Activated CD8-positive, alpha-beta memory T cell treated with anti-CD3 and anti-CD28 coated beads, Interleukin-2, amount 10 ng/mL, durations not matched to agents 7 days and 5 days (primary cell): ENCODE data around the gene TRMT61B. TPM values are rescaled to one million over a fixed set of nuclear protein-coding genes. Genes with fewer than 3 reads are reported as not detected.

Experiments
- ATAC-seq: fragments of 150-1000 bp; cut with Tn5 transposase; one replicate; pipeline ENCODE4 v1.10.0; 2021; ENCODE audit warnings: moderate library complexity
- CTCF ChIA-PET: fragments of 350-600 bp; sonication (Branson Sonifier 250); formaldehyde crosslinking; loops from one replicate; lab custom pipeline; 2021; ENCODE audit warnings: antibody characterized with exemption; lab: Charles Lee
- DNase-seq: peaks from one replicate; pipeline ENCODE4 v3.0.0-alpha.2; 2020
- H3K27ac Mint-ChIP-seq: one replicate; pipeline ENCODE4 v1.8.0; 2021; ENCODE audit warnings: mild to moderate bottlenecking, mixed read lengths
- H3K27me3 Mint-ChIP-seq: one replicate; pipeline ENCODE4 v1.8.0; 2021; ENCODE audit warnings: mixed read lengths
- H3K36me3 Mint-ChIP-seq: one replicate; pipeline ENCODE4 v1.8.0; 2021; ENCODE audit warnings: mild to moderate bottlenecking, mixed read lengths
- H3K4me1 Mint-ChIP-seq: one replicate; pipeline ENCODE4 v1.8.0; 2021; ENCODE audit warnings: mixed read lengths
- H3K4me3 Mint-ChIP-seq: one replicate; pipeline ENCODE4 v1.8.0; 2021; ENCODE audit warnings: mild to moderate bottlenecking, moderate library complexity, mixed read lengths
- H3K9me3 Mint-ChIP-seq: one replicate; pipeline ENCODE4 v1.8.0; 2022; ENCODE audit warnings: low read depth, mixed read lengths
- total RNA-seq, 2 experiments: library from RNA; stranded (reverse); gene quantifications; one replicate each; pipeline ENCODE4 v1.2.3, GENCODE V29; 2021

TRMT61B gene
- total RNA-seq, 2 experiments from 2014 or later, result 17.4 to 18.8 TPM

DNA sequence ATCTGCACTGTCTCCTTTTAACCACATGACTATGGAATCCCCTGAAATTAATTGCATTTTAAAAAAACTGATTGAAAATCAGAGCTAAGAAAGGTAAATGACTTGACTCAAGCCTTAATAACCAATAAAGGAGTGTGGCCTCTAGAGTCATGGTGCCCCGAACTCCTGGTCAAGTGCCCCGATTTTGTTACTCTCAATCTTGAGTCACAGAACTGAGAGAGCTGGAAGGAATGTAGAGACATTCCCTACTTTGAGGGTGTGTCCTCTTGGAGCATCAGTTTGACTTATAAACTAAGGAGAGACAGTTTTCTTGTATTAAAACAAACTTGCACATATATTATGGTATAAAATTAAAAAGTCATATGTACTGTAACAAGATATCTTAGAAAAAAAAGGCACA lies 26.8 kb upstream of the TRMT61B start:
- CTCF ChIA-PET, result interaction anchor here (1.5 to 2.1 kb wide), 2 partner anchors 12 to 272 kb away, joined by 3 to 7 read pairs; no protein-coding TSS in a partner anchor
- ATAC-seq (no peak), DNase-seq (no peak)
- Mint-ChIP-seq H3K27me3 (no peaks in the 10 kb centered on the region), H3K4me1 (peaks cover 53% of the 10 kb centered on the region), H3K36me3 (peaks cover 11% of the 10 kb centered on the region), H3K4me3 (peak overlapping the region; percentile 97), H3K9me3 (no peaks in the 10 kb centered on the region), H3K27ac (peak overlapping the region; percentile 88)

DNA sequence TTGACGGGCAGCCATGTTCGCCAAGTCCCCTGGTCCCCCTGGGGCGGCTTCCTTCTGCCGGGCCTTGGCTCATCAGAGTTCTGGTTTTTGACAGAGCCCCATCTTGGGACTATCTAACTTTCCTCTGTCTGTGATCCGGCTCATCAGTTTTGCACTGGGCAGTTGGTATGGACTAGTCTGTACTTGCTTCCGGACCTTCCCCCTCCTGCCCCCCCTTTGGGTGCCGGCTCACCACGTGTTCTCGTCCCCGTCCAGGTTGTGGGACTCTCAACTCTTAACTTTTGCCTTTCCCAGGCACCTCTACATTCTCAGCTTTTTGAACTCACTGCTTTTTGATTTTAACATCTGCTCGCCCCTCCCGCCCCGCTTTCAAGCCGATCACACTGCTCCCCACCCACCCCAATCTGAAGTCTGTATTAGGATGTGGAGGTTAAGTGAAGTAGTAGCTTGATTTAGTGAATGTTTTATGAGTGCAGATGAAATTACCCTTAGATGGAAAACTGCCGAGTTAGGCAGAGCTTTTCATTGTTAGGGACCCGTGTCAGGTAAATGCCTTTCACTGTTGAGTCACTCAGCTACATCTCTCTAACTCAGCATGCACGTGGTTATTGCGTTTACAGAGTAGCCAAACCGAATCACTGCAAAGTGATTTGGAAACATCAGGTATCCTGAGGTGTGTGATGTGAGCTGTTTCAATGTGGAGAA lies 25.2 kb upstream of the TRMT61B start:
- DNase-seq, result peak; percentile 67
- Mint-ChIP-seq H3K4me3 (peak overlapping the region; percentile 97), H3K36me3 (peaks cover 11% of the 10 kb centered on the region), H3K27me3 (no peaks in the 10 kb centered on the region), H3K4me1 (peaks cover 43% of the 10 kb centered on the region), H3K27ac (peak overlapping the region; percentile 88), H3K9me3 (no peaks in the 10 kb centered on the region)
- peak; percentile 16 for ATAC-seq
- CTCF ChIA-PET, result interaction anchor here (0.8 to 2.1 kb wide), 8 partner anchors 13 to 329 kb away, joined by 3 to 7 read pairs (median 3); partner anchors contain the start of gene TRMT61B

DNA sequence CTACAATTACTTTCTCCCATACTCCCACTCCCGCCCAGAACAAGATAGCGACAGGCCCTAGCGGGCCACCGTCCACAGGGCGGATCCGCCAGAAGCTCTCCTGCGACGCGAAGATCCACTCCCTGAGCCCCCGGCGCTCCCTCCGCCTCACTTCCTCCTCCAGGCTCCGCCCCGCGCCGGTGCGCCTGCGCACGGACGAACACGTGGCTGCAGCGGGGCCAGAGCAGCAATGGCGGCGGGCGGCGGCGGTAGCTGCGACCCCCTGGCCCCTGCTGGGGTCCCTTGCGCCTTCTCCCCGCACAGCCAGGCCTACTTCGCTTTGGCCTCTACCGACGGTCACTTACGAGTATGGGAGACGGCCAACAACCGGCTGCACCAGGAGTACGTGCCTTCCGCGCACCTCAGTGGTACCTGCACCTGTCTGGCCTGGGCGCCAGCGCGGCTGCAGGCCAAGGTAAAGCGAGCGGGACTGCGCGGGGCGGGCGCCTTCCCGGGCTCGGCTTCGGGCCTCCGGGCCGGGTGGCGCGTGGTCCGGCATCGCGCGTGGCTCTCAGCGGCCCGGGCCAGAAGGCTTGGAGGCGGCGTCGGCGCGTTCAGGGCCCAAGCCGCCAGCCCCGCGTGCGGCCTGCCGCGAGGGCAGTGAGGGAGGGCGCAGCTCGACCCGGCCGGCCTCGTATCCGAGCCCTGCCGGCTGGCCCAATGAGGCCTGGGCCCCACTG lies 24.5 kb upstream of the TRMT61B start, which contains the start of gene WDR43:
Gene WDR43, plus strand, starts transcription at position 198 of the 719 bp plus-strand sequence. Its CDS starts 32 bp downstream, at position 230.
- H3K9me3 Mint-ChIP-seq, result no peaks in the 10 kb centered on the region
- H3K4me3 Mint-ChIP-seq, result peak within 1 kb of the TSS; percentile 97
- H3K27me3 Mint-ChIP-seq, result no peaks in the 10 kb centered on the region
- H3K36me3 Mint-ChIP-seq, result peaks cover 11% of the 10 kb centered on the region
- H3K27ac Mint-ChIP-seq, result peak within 1 kb of the TSS; percentile 88
- CTCF ChIA-PET, result interaction anchor here (0.9 to 1.6 kb wide), 3 partner anchors 24 to 328 kb away, joined by 3 to 7 read pairs (median 3); partner anchors contain the start of gene TRMT61B
- DNase-seq (peak; percentile 99), ATAC-seq (peak; percentile 94)
- H3K4me1 Mint-ChIP-seq, result peaks cover 38% of the 10 kb centered on the region

DNA sequence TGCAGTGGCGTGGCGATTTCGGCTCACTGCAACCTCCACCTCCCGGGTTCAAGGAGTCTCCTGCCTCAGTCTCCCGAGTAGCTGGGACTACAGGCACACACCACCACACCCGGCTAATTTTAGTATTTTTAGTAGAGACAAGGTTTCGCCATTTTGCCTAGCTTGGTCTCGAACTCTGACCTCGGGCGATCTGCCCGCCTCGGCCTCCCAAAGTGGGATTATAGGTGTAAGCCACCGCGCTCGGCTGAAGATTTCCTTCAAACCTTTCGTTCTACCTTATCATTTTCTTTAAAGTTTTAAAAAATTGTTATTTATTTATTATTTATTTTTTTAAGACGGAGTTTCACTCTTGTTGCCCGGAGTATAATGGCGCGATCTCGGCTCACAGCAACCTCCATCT lies 23.4 kb upstream of the TRMT61B start:
- Mint-ChIP-seq H3K27me3 (peaks cover 4% of the 10 kb centered on the region), H3K4me3 (peak overlapping the region; percentile 7), H3K9me3 (no peaks in the 10 kb centered on the region), H3K36me3 (peaks cover 7% of the 10 kb centered on the region), H3K27ac (no peak overlapping the region), H3K4me1 (peaks cover 28% of the 10 kb centered on the region)
- CTCF ChIA-PET, result no interaction called here
- ATAC-seq (no peak), DNase-seq (no peak)

DNA sequence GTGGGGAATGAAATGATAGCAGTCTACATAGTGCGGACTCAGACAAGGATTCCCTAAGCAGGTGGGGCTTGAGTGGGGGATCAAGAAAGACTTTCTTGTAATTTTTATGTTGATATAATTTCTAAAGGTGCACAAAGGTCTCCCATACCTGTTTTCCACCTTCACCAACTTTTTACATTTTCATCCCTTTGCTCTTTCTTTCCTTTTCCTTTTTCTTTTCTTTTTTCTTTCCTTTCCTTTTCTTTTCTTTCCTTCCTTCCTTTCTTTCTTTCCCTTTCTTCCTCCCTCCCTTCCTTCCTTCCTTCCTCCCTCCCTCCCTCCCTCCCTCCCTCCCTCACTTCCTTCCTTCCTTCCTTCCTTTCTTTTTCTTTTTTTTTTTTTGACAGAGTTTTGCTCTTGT lies 10.1 kb upstream of the TRMT61B start:
- H3K4me1 Mint-ChIP-seq, result no peaks in the 10 kb centered on the region
- H3K4me3 Mint-ChIP-seq, result no peak overlapping the region
- no peak overlapping the region for H3K27ac Mint-ChIP-seq
- ATAC-seq (no peak), DNase-seq (no peak)
- H3K9me3 Mint-ChIP-seq, result no peaks in the 10 kb centered on the region
- CTCF ChIA-PET, result no interaction called here
- H3K27me3 Mint-ChIP-seq, result peaks cover 35% of the 10 kb centered on the region
- no peaks in the 10 kb centered on the region for H3K36me3 Mint-ChIP-seq

DNA sequence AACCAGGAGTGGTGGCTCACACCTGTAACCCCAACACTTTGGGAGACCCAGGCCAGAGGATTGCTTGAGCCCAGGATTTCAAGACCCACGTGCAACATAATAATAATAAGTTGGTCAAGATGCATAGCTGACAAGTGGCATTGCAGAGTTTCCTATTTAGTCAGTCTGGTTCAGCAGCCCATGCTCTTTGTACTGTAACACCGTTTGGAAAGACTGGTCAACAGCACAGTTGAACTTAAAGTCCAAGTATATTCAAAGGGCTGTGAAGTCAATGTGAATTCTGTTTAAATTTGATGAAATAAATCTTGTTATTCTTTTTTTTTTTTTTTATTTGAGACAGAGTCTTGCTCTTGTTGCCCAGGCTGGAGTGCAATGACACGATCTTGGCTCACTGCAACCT lies 1.5 kb upstream of the TRMT61B start:
- Mint-ChIP-seq H3K27me3 (peaks cover 19% of the 10 kb centered on the region), H3K27ac (no peak overlapping the region), H3K36me3 (peaks cover 5% of the 10 kb centered on the region), H3K9me3 (no peaks in the 10 kb centered on the region), H3K4me1 (peaks cover 25% of the 10 kb centered on the region), H3K4me3 (peak overlapping the region; percentile 95)
- CTCF ChIA-PET, result no interaction called here
- DNase-seq, result no peak
- no peak for ATAC-seq

DNA sequence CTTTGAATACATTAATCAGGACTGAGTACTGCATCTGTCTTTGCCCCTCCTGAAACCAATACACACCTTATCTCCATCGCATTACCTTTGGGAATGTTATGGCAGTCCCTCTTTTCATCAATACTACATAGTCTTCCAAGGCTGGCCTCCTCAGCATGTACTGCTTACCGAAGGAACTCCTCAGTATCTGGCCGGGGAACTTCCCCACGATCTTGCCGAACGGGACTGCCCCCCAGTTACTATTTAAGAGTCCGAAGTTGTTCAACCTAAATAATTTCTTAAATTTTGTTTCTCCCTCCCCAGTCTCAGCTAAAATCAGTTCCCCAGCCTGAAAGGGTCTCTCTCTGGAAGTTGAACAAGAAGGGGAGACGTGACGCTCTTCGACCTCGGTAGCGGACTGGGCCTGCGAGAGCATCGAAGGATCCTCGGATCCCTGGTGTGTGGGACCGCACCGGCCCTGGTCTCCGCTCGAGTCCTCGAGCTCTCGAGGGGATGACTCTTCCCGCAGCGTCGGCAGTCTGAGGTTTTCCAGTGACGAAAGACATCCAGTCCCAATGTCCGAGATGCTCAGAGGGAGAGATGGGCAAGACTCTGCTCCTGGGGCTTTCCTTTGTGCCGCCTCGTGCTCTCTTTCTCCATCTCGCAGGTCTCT lies 489 bp downstream of the TRMT61B start:
- peaks cover 30% of the 10 kb centered on the region for H3K4me1 Mint-ChIP-seq
- ATAC-seq (peak; percentile 13), DNase-seq (no peak)
- peak overlapping the region; percentile 95 for H3K4me3 Mint-ChIP-seq
- no peaks in the 10 kb centered on the region for H3K9me3 Mint-ChIP-seq
- peak overlapping the region; percentile 98 for H3K27ac Mint-ChIP-seq
- H3K36me3 Mint-ChIP-seq, result peaks cover 5% of the 10 kb centered on the region
- CTCF ChIA-PET, result interaction anchor here (0.6 to 1.9 kb wide), 9 partner anchors 9 to 302 kb away, joined by 3 to 11 read pairs (median 3); no protein-coding TSS in a partner anchor
- H3K27me3 Mint-ChIP-seq, result peaks cover 1% of the 10 kb centered on the region

DNA sequence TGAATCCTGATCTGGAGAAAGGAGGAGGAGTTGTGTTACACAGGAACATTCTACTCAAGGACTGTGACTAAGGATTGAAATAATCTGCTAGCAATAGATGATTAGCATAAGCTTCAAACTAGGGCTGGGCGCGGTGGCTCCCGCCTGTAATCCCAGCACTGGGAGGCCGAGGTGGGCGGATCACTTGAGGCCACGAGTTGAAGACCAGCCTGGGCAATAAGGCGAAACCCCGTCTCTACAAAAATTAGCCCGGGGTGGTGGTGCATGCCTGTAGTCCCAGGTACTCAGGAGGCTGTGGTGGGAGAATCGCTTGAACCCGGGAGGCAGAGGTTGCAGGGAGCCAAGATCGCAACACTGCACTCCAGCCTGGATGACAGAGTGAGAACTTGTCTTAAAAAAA lies 1.5 kb downstream of the TRMT61B start:
- peak overlapping the region; percentile 29 for H3K4me3 Mint-ChIP-seq
- no peaks in the 10 kb centered on the region for H3K27me3 Mint-ChIP-seq
- ATAC-seq (no peak), DNase-seq (no peak)
- CTCF ChIA-PET, result interaction anchor here (1.8 kb wide), 1 partner anchor 48 kb away, joined by 8 read pairs; no protein-coding TSS in a partner anchor
- peaks cover 34% of the 10 kb centered on the region for H3K4me1 Mint-ChIP-seq
- no peaks in the 10 kb centered on the region for H3K9me3 Mint-ChIP-seq
- H3K27ac Mint-ChIP-seq, result no peak overlapping the region
- peaks cover 6% of the 10 kb centered on the region for H3K36me3 Mint-ChIP-seq

DNA sequence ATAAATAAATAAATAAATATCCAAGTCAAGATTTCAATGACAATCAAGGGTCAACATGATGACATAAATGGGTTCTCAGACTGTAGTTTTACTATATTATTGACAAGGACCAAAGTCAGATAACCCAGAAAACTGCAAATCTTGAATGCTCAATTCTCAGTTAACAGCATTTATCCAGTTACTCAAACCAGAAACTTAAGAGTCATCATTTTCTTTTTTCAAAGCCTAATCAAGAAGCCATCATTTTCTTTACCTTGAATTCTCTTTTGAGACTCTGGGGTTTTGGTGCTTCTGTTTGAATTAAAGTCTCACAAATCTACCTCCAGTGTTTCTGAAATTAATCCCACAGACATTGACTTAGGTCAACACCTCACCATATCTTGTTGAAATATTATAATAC lies 14.1 kb downstream of the TRMT61B start:
- CTCF ChIA-PET, result no interaction called here
- no peak overlapping the region for H3K4me3 Mint-ChIP-seq
- ATAC-seq, result no peak
- DNase-seq, result no peak
- no peak overlapping the region for H3K27ac Mint-ChIP-seq
- peaks cover 3% of the 10 kb centered on the region for H3K4me1 Mint-ChIP-seq
- H3K9me3 Mint-ChIP-seq, result no peaks in the 10 kb centered on the region
- H3K36me3 Mint-ChIP-seq, result peaks cover 27% of the 10 kb centered on the region
- no peaks in the 10 kb centered on the region for H3K27me3 Mint-ChIP-seq

DNA sequence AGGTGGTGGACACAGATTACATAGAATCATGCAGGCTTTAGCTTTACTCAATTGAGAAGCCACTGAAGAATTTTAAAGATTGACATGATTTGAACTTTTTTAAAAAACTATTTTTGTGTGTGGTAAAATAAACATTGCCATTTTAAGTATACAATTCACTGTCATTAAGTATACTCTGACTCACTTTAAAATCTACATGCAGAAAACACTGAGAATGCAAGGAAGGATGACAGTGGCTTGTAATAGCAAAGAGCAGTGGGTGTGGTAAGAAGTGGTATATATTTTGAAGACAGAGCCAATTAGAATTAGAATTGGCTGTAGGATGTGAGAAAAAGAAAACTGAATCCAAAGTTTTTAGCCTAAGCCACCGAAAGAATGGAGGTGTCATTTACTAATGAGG lies 14.9 kb downstream of the TRMT61B start:
- Mint-ChIP-seq H3K4me3 (no peak overlapping the region), H3K27ac (no peak overlapping the region), H3K36me3 (peaks cover 19% of the 10 kb centered on the region), H3K9me3 (no peaks in the 10 kb centered on the region), H3K27me3 (no peaks in the 10 kb centered on the region), H3K4me1 (peaks cover under 1% of the 10 kb centered on the region)
- CTCF ChIA-PET, result no interaction called here
- DNase-seq (no peak), ATAC-seq (no peak)

DNA sequence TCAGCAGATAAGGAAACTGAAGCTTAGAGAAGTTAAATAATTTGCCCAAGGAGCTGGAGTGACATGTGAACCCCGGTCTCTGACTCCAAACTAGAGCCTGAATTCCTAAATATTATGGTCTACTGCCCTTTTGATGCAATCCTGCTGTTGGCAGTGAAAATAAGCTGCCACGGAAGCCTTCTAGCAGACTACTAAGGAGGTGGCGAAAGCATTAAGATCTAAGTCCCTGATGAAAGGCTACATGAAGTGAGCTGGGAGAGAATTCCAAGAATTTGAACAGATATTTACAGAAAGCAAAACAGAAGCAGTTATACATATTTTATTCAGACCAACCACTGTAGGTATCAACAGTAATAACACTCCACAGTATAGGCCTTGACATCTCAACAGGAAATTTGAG lies 28.1 kb downstream of the TRMT61B start:
- CTCF ChIA-PET, result no interaction called here
- H3K9me3 Mint-ChIP-seq, result no peaks in the 10 kb centered on the region
- DNase-seq (no peak), ATAC-seq (no peak)
- H3K27me3 Mint-ChIP-seq, result no peaks in the 10 kb centered on the region
- H3K4me3 Mint-ChIP-seq, result no peak overlapping the region
- H3K36me3 Mint-ChIP-seq, result peaks cover 4% of the 10 kb centered on the region
- H3K4me1 Mint-ChIP-seq, result peaks cover 2% of the 10 kb centered on the region
- no peak overlapping the region for H3K27ac Mint-ChIP-seq

DNA sequence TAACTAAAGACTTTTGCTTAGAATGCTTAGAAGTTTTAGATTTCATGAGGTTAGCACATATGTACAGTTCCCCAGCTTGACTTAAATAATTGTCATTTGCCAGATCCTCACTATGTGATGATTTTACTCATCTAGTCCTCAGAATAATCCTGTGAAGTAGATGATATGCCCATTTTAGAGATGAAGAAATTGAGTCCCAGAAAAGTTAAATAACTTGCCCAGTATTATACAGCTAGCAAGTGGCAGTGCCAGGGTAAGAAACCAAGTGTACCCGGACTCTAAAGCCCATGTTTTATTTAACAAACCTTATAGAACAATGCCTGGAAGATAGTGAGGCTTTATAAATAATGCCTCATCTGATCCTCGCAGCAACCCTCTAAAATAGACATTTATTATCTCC lies 31.1 kb downstream of the TRMT61B start:
- H3K36me3 Mint-ChIP-seq, result peaks cover under 1% of the 10 kb centered on the region
- H3K4me3 Mint-ChIP-seq, result no peak overlapping the region
- peaks cover 3% of the 10 kb centered on the region for H3K27me3 Mint-ChIP-seq
- CTCF ChIA-PET, result no interaction called here
- no peaks in the 10 kb centered on the region for H3K9me3 Mint-ChIP-seq
- DNase-seq (no peak), ATAC-seq (no peak)
- H3K4me1 Mint-ChIP-seq, result peaks cover 2% of the 10 kb centered on the region
- no peak overlapping the region for H3K27ac Mint-ChIP-seq

DNA sequence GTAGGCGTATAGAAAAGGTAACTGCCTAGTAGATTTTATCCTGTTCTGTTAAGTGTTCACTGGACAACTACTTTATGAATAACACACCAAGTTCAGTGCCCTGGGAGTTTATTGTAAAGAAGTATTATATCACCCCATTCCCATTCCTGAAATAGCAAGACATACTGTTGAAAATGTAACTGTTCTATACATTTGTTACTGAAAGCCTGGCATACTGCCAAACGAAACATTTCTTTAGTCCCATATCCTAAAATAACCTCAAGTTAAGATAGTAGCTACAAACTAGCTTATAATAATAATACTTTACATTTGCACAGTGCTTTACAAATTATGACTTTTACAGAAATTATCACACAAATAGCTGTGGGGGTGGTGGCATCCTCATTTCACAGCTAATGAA lies 34.3 kb downstream of the TRMT61B start:
- ATAC-seq, result no peak
- Mint-ChIP-seq H3K9me3 (no peaks in the 10 kb centered on the region), H3K27me3 (peaks cover 3% of the 10 kb centered on the region), H3K4me1 (no peaks in the 10 kb centered on the region), H3K27ac (no peak overlapping the region), H3K36me3 (no peaks in the 10 kb centered on the region), H3K4me3 (no peak overlapping the region)
- no peak for DNase-seq
- CTCF ChIA-PET, result interaction anchor here (0.7 to 1.1 kb wide), 2 partner anchors 9 to 269 kb away, joined by 3 to 4 read pairs; no protein-coding TSS in a partner anchor
